Hepatocyte (in vitro differentiated cells): ENCODE results near the gene SLC5A10. TPM values are rescaled to one million over a fixed set of nuclear protein-coding genes. Genes with fewer than 3 reads are reported as not detected.

Experiments
- DNase-seq: peaks from one replicate; pipeline ENCODE4 v3.0.0-alpha.2; 2016; ENCODE audit warnings: low spot score
- H2AFZ ChIP-seq: fragments of 200-600 bp; sonication (generic); 2 replicates; pipeline ENCODE4 v1.6.0; 2016; ENCODE audit warnings: antibody characterized with exemption, mild to moderate bottlenecking
- H3K27ac ChIP-seq: fragments of 200-600 bp; sonication (generic); 2 replicates; pipeline ENCODE4 v1.5.1; 2016; ENCODE audit warnings: mild to moderate bottlenecking
- H3K27me3 ChIP-seq: fragments of 200-600 bp; sonication (generic); 2 replicates; pipeline ENCODE4 v1.6.1; 2016
- H3K36me3 ChIP-seq: fragments of 200-600 bp; sonication (generic); replicated peaks from 2 replicates; pipeline ENCODE4 v1.5.1; 2016; ENCODE audit warnings: low read depth; ENCODE audit not compliant: insufficient read depth
- H3K4me1 ChIP-seq: fragments of 200-600 bp; sonication (generic); 2 replicates; pipeline ENCODE4 v1.5.1; 2016; ENCODE audit warnings: mild to moderate bottlenecking, moderate library complexity; ENCODE audit not compliant: insufficient read depth
- H3K4me2 ChIP-seq: fragments of 200-600 bp; sonication (generic); 2 replicates; pipeline ENCODE4 v1.6.0; 2016
- H3K4me3 ChIP-seq: fragments of 200-600 bp; sonication (generic); 2 replicates; pipeline ENCODE4 v1.5.1; 2016; ENCODE audit warnings: mild to moderate bottlenecking
- H3K79me2 ChIP-seq: fragments of 200-600 bp; sonication (generic); 2 replicates; pipeline ENCODE4 v1.6.0; 2017; ENCODE audit warnings: mild to moderate bottlenecking
- H3K9me2 ChIP-seq: fragments of 200-600 bp; sonication (generic); replicated peaks from 2 replicates; pipeline ENCODE4 v1.6.0; 2017; ENCODE audit warnings: mild to moderate bottlenecking; ENCODE audit not compliant: insufficient read depth
- H3K9me3 ChIP-seq: fragments of 200-600 bp; sonication (generic); 2 replicates; pipeline ENCODE4 v1.5.1; 2016; ENCODE audit warnings: low read depth, mild to moderate bottlenecking
- H4K20me1 ChIP-seq: fragments of 200-600 bp; sonication (generic); 2 replicates; pipeline ENCODE4 v1.6.0; 2016; ENCODE audit warnings: mild to moderate bottlenecking; ENCODE audit not compliant: insufficient read depth, poor library complexity, severe bottlenecking
- EZH2 ChIP-seq: fragments of 200-600 bp; sonication (generic); IDR thresholded peaks from 2 replicates; pipeline ENCODE4 v1.6.1; 2016; ENCODE audit warnings: antibody characterized with exemption, mild to moderate bottlenecking, borderline replicate concordance
- EZH2phosphoT487 ChIP-seq: fragments of 200-600 bp; sonication (generic); IDR thresholded peaks from one replicate; pipeline ENCODE4 v1.6.1; 2018; ENCODE audit warnings: antibody characterized with exemption, mild to moderate bottlenecking, low read depth, moderate library complexity; ENCODE audit not compliant: unreplicated experiment, severe bottlenecking
- WGBS: methylation state at CpG from one replicate; pipeline ENCODE4 v1.1.6; 2016; ENCODE audit warnings: low lambda C conversion rate; ENCODE audit errors: missing lambda C conversion rate; 5-methylcytosine and 5-hydroxymethylcytosine counted together
- polyA plus RNA-seq: library from polyadenylated mRNA; unstranded; fragments of >200 nt; fragmentation: Nextera tagmentation; extraction: Ambion mirVana; gene quantifications from 2 replicates; pipeline ENCODE4 v1.2.1, GENCODE V29; 2016
- total RNA-seq: library from RNA; depleted of rRNA; stranded (reverse); fragments of >200 nt; gene quantifications from 2 replicates; pipeline ENCODE4 v1.2.3, GENCODE V29; 2014
- TF ChIP-seq, protein P1 (sequence below): fragments of 200-600 bp; sonication (generic); IDR thresholded peaks from 2 replicates; pipeline ENCODE4 v1.5.1; 2016; ENCODE audit warnings: antibody characterized with exemption, mild to moderate bottlenecking; ENCODE audit not compliant: poor library complexity

Gene SLC5A10
- total and polyA plus RNA-seq, 2 experiments from 2014 or later = 0.22 TPM; not detected in 1

DNA sequence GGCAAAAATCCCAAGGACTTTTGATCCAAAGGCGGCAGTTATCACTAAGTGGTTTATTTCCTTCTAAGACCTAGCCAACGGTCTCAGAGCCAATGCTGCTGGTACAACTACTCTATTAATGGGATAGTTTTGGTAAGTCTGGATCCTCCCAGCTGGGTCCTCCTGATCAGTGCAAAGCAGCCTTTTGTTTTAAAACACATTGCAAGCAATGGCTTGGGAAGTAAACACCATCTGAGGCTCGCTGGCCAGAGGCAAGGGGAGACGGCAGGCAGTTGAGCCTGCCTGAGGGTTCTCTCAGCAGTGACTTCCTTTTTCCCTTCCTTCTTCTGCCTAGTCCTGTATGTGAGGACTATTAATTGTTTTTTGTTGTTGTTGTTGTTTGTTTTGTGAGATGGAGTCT is 1.6 kb upstream of the SLC5A10 start:
- Histone ChIP-seq H3K9me2 (no peaks in the 10 kb centered on the region), H3K27ac (peak overlapping the region; percentile 64), H3K4me1 (peaks cover 17% of the 10 kb centered on the region), H4K20me1 (no peaks in the 10 kb centered on the region), H3K79me2 (no peaks in the 10 kb centered on the region), H2AFZ (no peak overlapping the region), H3K27me3 (no peaks in the 10 kb centered on the region), H3K9me3 (no peaks in the 10 kb centered on the region), H3K4me2 (no peak overlapping the region), H3K4me3 (no peak overlapping the region), H3K36me3 (no peaks in the 10 kb centered on the region)
- TF ChIP-seq, protein P1, sequence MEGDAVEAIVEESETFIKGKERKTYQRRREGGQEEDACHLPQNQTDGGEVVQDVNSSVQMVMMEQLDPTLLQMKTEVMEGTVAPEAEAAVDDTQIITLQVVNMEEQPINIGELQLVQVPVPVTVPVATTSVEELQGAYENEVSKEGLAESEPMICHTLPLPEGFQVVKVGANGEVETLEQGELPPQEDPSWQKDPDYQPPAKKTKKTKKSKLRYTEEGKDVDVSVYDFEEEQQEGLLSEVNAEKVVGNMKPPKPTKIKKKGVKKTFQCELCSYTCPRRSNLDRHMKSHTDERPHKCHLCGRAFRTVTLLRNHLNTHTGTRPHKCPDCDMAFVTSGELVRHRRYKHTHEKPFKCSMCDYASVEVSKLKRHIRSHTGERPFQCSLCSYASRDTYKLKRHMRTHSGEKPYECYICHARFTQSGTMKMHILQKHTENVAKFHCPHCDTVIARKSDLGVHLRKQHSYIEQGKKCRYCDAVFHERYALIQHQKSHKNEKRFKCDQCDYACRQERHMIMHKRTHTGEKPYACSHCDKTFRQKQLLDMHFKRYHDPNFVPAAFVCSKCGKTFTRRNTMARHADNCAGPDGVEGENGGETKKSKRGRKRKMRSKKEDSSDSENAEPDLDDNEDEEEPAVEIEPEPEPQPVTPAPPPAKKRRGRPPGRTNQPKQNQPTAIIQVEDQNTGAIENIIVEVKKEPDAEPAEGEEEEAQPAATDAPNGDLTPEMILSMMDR = no peak
- TF ChIP-seq EZH2 = no peak
- TF ChIP-seq EZH2phosphoT487 = no peak
- 83% methylated on average over 4 of the region's 4 CpGs for WGBS
- no peak for DNase-seq

DNA sequence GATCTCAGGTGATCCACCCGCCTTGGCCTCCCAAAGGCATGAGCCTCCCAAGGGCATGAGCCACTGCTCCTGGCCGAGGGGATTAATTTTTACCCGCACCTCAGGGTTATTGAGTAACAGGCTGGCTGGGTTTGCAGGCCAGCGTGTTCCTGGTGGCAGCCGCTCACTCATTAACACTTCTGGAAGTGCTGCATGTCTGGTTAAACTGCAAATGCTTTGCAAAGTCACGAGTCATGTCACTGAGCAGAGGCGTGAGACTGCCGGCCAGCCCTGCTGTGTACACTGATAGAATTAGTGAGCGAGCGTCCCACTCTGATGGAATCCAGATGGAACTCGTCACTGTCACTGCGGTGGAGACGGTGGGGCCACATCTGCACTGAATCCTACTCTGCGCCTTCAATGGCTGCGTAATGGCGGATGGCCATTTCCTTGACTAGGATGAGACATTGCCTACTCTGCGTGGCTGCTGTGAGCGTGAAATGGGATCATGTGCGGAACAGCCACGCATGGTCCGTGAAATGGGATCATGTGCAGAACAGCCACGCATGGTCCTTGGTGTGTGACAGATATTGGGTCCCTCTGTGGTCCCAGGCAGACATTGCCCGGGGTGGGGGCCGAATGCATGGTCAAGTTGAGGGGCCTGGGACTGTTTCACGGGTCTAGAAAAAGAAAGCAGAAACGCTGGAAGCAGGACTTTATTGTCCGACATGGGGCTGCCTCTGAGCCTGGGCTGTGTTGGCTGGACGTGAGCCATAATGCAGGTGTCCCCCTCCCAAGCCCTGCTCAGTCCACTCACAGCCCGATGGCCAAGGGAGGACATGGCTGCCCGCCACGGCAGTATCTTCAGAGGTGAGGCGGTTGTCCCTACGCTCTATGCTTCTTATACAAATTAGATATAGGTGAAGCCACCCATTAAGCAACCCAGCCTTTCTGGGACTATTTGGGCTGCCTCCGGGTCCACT is 740 bp upstream of the SLC5A10 start:
- H3K36me3 ChIP-seq = no peaks in the 10 kb centered on the region
- no peaks in the 10 kb centered on the region for H3K27me3 ChIP-seq
- H3K4me1 ChIP-seq = peaks cover 17% of the 10 kb centered on the region
- no peak overlapping the region for H3K4me2 ChIP-seq
- H4K20me1 ChIP-seq = no peaks in the 10 kb centered on the region
- H2AFZ ChIP-seq = no peak overlapping the region
- no peaks in the 10 kb centered on the region for H3K9me3 ChIP-seq
- no peak for TF ChIP-seq EZH2
- TF ChIP-seq, protein P1 = no peak
- TF ChIP-seq EZH2phosphoT487 = no peak
- no peaks in the 10 kb centered on the region for H3K9me2 ChIP-seq
- peak overlapping the region; percentile 64 for H3K27ac ChIP-seq
- peak; percentile 70 for DNase-seq
- 68% methylated on average over 34 of the region's 34 CpGs for WGBS
- no peaks in the 10 kb centered on the region for H3K79me2 ChIP-seq
- no peak overlapping the region for H3K4me3 ChIP-seq

DNA sequence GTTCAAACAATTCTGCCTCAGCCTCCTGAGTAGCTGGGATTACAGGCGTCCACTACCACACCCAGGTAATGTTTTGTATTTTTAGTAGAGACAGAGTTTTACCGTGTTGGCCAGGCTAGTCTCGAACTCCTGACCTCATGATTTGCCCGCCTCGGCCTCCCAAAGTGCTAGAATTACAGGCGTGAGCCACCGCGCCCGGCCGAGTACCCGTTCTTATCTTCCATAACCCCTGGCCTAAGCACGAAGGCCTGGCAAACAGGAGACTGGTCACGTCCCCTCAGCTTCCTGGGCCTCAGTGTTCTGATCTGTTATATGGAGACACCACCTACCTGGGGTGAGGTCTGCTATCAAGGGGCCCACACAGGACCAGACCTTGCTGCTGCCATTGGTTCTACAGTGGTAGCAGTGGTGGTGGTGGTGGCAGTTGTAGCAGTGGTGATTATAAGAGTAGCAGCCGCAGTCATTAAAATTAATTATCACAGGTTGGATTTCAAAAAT is 1.3 kb downstream of the SLC5A10 start:
- Histone ChIP-seq H3K4me2 (no peak overlapping the region), H3K4me3 (no peak overlapping the region), H3K9me3 (no peaks in the 10 kb centered on the region), H4K20me1 (no peaks in the 10 kb centered on the region), H3K36me3 (no peaks in the 10 kb centered on the region), H3K4me1 (peaks cover 17% of the 10 kb centered on the region), H3K9me2 (no peaks in the 10 kb centered on the region), H2AFZ (no peak overlapping the region), H3K27ac (no peak overlapping the region), H3K27me3 (no peaks in the 10 kb centered on the region), H3K79me2 (no peaks in the 10 kb centered on the region)
- TF ChIP-seq EZH2phosphoT487 (no peak), EZH2 (no peak)
- TF ChIP-seq, protein P1 = no peak
- no peak for DNase-seq
- 95% methylated on average over 14 of the region's 14 CpGs for WGBS
